ENCODE measurements around the gene STX11. TPM values are rescaled to one million over a fixed set of nuclear protein-coding genes. Genes with fewer than 3 reads are reported as not detected.

Gene STX11
- total RNA-seq, 1 experiment from 2014 or later: 0.69 TPM

- intact Hi-C loops (cut with micrococcal nuclease): loop anchor here (1.0 to 10.0 kb wide), 5 partner anchors 112 to 1527 kb away; no protein-coding TSS in a partner anchor
- no peak overlapping the region for H3K4me2 ChIP-seq (ENCODE audit: low read length)
- H3K4me1 ChIP-seq (ENCODE audit: control insufficient read depth in 1 of 2, insufficient read depth in 2 of 2, low read length in 2 of 2): no peaks in the 10 kb centered on the region
- peak overlapping the region; percentile 87 for H2AFZ ChIP-seq (ENCODE audit: low read depth, low read length, poor library complexity, severe bottlenecking)
- H4K20me1 ChIP-seq (ENCODE audit: insufficient read depth): no peaks in the 10 kb centered on the region
- no peaks in the 10 kb centered on the region for H3K27me3 ChIP-seq (ENCODE audit: insufficient read depth, low read length)
- DNase-seq (ENCODE audit: low read depth, low spot score): peak; percentile 59
- no TSS peak for BruUV-seq (replicated peaks)
- no peaks in the 10 kb centered on the region for H3K79me2 ChIP-seq (ENCODE audit: insufficient read depth, low read length)
- no peaks in the 10 kb centered on the region for H3K9me3 ChIP-seq (ENCODE audit: control insufficient read depth in 1 of 2, insufficient read depth in 1 of 2, low read depth in 1 of 2, low read length in 2 of 2)
- no peaks in the 10 kb centered on the region for H3K9me2 ChIP-seq (ENCODE audit: insufficient read depth)
- no peaks in the 10 kb centered on the region for H3K36me3 ChIP-seq (ENCODE audit: control insufficient read depth in 1 of 2, insufficient read depth in 2 of 2, low read length in 2 of 2)
- POLR2A ChIA-PET: no interaction called here
- H3K27ac ChIP-seq (ENCODE audit: low read depth, low read length): no peak overlapping the region
- CTCF ChIA-PET: interaction anchor here (0.5 to 1.5 kb wide), 11 partner anchors 12 to 1033 kb away, joined by 3 to 21 read pairs (median 3); no protein-coding TSS in a partner anchor
- peak; percentile 92 for ATAC-seq
- no peak overlapping the region for H3K4me3 ChIP-seq (replicated peaks in 1 of 2; ENCODE audit: low read depth in 1 of 2, low read length in 2 of 2)
- H3K9ac ChIP-seq (ENCODE audit: low read length): no peak overlapping the region
- RAD21 ChIA-PET (ENCODE audit: low non-redundant PET in 1 of 2, low total read pairs in 2 of 2, uncharacterized antibody in 2 of 2, unreplicated experiment in 2 of 2): interaction anchor here (0.6 to 1.0 kb wide), 3 partner anchors 377 to 1782 kb away, joined by 3 to 5 read pairs (median 3); no protein-coding TSS in a partner anchor
- peak; percentile 95 for TF ChIP-seq RAD21 (IDR thresholded peaks at IDR 0.05; ENCODE audit: low read depth)
- peak; percentile 56; the same call in 1 of the 2 replicates for TF ChIP-seq CEBPB (IDR thresholded peaks at IDR 0.05; ENCODE audit: low read depth)
- no peak for TF ChIP-seq POLR2A (IDR thresholded peaks at IDR 0.05; ENCODE audit: borderline replicate concordance, extremely low read depth, insufficient read depth, insufficient read length)
- no peak for TF ChIP-seq TCF7L2 (IDR thresholded peaks at IDR 0.05; ENCODE audit: borderline replicate concordance, extremely low read depth, insufficient read depth, insufficient read length)
- TF ChIP-seq CTCF (IDR thresholded peaks at IDR 0.05 in 2 of 3, conservative IDR thresholded peaks at IDR 0.05 in 1 of 3; ENCODE audit: borderline replicate concordance in 1 of 3, insufficient read depth in 1 of 3, low read depth in 2 of 3, low read length in 2 of 3): peak; percentile 55 to 88 (median 79)
- peak; percentile 65; the same call in 1 of the 2 replicates for TF ChIP-seq CBX3 (IDR thresholded peaks at IDR 0.05; ENCODE audit: low read depth)
Measured at GRCh38 chr6:144104898-144105487, 45.3 kb upstream of the STX11 start.

DNA sequence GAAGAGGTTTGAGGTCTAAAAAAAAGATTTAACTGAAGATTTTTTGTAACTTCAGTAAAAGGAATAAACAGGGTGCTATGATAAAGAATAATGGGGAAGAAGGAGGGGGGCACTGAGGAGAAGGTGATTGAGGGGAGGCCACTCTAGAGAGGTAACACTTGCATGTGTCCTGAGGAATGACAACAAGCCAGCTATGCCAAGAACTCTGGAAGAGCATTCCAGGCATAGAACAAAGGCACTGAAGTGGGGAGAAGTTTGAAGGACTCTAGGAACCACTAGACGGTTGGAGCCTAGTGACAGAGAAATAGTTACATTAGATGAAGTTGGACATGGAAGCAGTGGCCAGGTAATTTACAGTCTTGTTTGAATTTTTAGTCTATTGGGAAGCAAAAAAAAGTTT, 44.1 kb upstream of the STX11 start:
- Histone ChIP-seq H3K27me3 (ENCODE audit: insufficient read depth, low read length) (no peaks in the 10 kb centered on the region), H3K79me2 (ENCODE audit: insufficient read depth, low read length) (no peaks in the 10 kb centered on the region), H3K9me2 (ENCODE audit: insufficient read depth) (no peaks in the 10 kb centered on the region), H3K9me3 (ENCODE audit: control insufficient read depth in 1 of 2, insufficient read depth in 1 of 2, low read depth in 1 of 2, low read length in 2 of 2) (no peaks in the 10 kb centered on the region), H3K4me2 (ENCODE audit: low read length) (no peak overlapping the region), H2AFZ (ENCODE audit: low read depth, low read length, poor library complexity, severe bottlenecking) (no peak overlapping the region), H3K9ac (ENCODE audit: low read length) (no peak overlapping the region), H3K4me1 (ENCODE audit: control insufficient read depth in 1 of 2, insufficient read depth in 2 of 2, low read length in 2 of 2) (no peaks in the 10 kb centered on the region), H4K20me1 (ENCODE audit: insufficient read depth) (no peaks in the 10 kb centered on the region), H3K36me3 (ENCODE audit: control insufficient read depth in 1 of 2, insufficient read depth in 2 of 2, low read length in 2 of 2) (no peaks in the 10 kb centered on the region), H3K4me3 (replicated peaks in 1 of 2; ENCODE audit: low read depth in 1 of 2, low read length in 2 of 2) (no peak overlapping the region), H3K27ac (ENCODE audit: low read depth, low read length) (no peak overlapping the region)
- CTCF ChIA-PET: interaction anchor here (1.0 kb wide), 1 partner anchor 376 kb away, joined by 4 read pairs; no protein-coding TSS in a partner anchor
- ATAC-seq (no peak), DNase-seq (ENCODE audit: low read depth, low spot score) (no peak)
- BruUV-seq (replicated peaks): no TSS peak
- no peak for TF ChIP-seq POLR2A (IDR thresholded peaks at IDR 0.05; ENCODE audit: borderline replicate concordance, extremely low read depth, insufficient read depth, insufficient read length)
- TF ChIP-seq ELF1 (IDR thresholded peaks at IDR 0.05; ENCODE audit: borderline replicate concordance, low read depth): no peak
- no peak for TF ChIP-seq CTCF (IDR thresholded peaks at IDR 0.05 in 2 of 3, conservative IDR thresholded peaks at IDR 0.05 in 1 of 3; ENCODE audit: borderline replicate concordance in 1 of 3, insufficient read depth in 1 of 3, low read depth in 2 of 3, low read length in 2 of 3)
- RAD21 ChIA-PET (ENCODE audit: low non-redundant PET in 1 of 2, low total read pairs in 2 of 2, uncharacterized antibody in 2 of 2, unreplicated experiment in 2 of 2): no interaction called here
- intact Hi-C loops (cut with micrococcal nuclease): loop anchor here (5.0 to 10.0 kb wide), 2 partner anchors 1109 to 1526 kb away; no protein-coding TSS in a partner anchor
- POLR2A ChIA-PET: no interaction called here
